ENCODE measurements around the gene UBE2Q1. TPM values are rescaled to one million over a fixed set of nuclear protein-coding genes. Genes with fewer than 3 reads are reported as not detected.
"Not testable (repeated sequence)": the region's sequence is repeated elsewhere in the genome, so short reads cannot be mapped to it uniquely, and the experiment has no call there.

UBE2Q1 gene
- total RNA-seq, 2 donors from 2014 or later: 91.6 to 118 TPM

DNA sequence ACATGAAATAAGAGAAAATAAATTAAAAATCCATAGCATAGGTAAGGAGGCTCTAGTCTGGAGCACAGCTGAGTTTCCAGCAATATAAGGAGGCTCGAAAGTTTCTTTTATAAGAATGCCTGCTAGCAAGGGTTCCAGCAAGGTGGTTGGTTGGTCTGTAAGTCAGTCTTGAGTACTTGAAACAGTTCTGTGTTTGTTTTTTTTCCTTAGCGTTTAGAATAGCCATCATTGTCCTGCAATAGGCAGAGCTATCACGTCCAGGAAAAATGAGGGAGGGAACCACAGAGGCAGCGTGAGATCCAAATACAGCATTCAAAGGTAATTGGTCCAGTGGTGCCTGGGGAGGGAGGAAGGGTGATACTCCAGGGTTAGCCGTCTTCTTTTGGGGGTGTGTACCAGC is 8.4 kb downstream of the UBE2Q1 start:
- Mint-ChIP-seq H3K4me1 (peaks cover 25% of the 10 kb centered on the region), H3K36me3 (ENCODE audit: low read depth) (peaks cover 66% of the 10 kb centered on the region)

GRCh38 chr1:154549202-154549770 is 9.2 kb downstream of the UBE2Q1 start:
- H3K27me3 Mint-ChIP-seq: no peaks in the 10 kb centered on the region
- peaks cover 19% of the 10 kb centered on the region for H3K4me1 Mint-ChIP-seq
- no peaks in the 10 kb centered on the region for H3K9me3 Mint-ChIP-seq
- H3K27ac Mint-ChIP-seq: peak overlapping the region; percentile 34
- H3K4me3 Mint-ChIP-seq: no peak overlapping the region
- H3K36me3 Mint-ChIP-seq (ENCODE audit: low read depth): peaks cover 58% of the 10 kb centered on the region
- ATAC-seq (replicated peaks): no peak

More for the DNA sequence above, 8.4 kb downstream of the UBE2Q1 start:
- Mint-ChIP-seq H3K27me3 (no peaks in the 10 kb centered on the region), H3K9me3 (no peaks in the 10 kb centered on the region), H3K27ac (peak overlapping the region; percentile 32), H3K4me3 (no peak overlapping the region)
- ATAC-seq (replicated peaks): no peak

GRCh38 chr1:154548028-154548427 is 10.4 kb downstream of the UBE2Q1 start:
- Mint-ChIP-seq H3K4me3 (no peak overlapping the region), H3K27ac (peak overlapping the region; percentile 36), H3K36me3 (ENCODE audit: low read depth) (peaks cover 46% of the 10 kb centered on the region), H3K9me3 (no peaks in the 10 kb centered on the region), H3K27me3 (no peaks in the 10 kb centered on the region), H3K4me1 (peaks cover 14% of the 10 kb centered on the region)
- no peak for ATAC-seq (replicated peaks)

GRCh38 chr1:154547105-154547732 is 11.2 kb downstream of the UBE2Q1 start:
- H3K36me3 Mint-ChIP-seq (ENCODE audit: low read depth): peaks cover 38% of the 10 kb centered on the region

DNA sequence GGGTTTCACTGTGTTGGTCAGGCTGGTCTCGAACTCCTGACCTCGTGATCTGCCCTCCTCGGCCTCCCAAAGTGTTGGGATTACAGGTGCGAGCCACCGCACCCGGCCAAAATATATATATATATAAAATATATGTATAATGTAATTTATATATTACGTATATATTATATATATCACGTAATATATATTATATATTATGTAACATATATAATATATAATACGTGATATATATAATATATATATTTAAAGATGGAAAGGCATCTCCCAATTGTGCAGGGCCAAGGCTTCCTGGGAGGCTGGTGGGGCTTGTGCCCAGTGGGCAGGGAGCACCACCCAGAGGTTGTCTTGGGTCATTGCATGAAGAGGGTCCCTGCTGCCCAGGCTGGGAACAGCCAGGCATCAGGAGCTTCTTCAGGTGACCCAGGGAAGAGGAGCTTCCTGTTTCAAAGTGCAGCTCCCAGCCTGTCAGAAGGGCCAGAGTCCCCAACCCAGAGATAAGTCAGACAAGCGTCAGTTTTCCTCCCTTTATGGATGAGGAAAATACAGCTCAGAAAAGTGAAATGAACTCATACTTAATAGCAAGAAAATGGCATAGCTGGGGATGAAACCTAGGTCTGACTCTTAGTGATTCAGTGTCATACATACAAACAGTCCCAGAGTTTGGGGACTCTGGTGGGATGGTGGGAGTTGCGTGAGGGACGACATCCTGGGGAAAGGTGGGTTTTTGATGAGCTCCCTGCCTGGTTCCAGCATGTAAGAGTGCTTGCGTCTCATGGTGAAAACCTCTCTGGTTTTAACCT is 12.0 kb downstream of the UBE2Q1 start:
- Mint-ChIP-seq H3K27ac (no peak overlapping the region), H3K9me3 (no peaks in the 10 kb centered on the region), H3K4me1 (peaks cover 14% of the 10 kb centered on the region), H3K4me3 (no peak overlapping the region), H3K27me3 (no peaks in the 10 kb centered on the region), H3K36me3 (ENCODE audit: low read depth) (peaks cover 30% of the 10 kb centered on the region)
- ATAC-seq (replicated peaks): peak; percentile 94

More at GRCh38 chr1:154547105-154547732, 11.2 kb downstream of the UBE2Q1 start:
- Mint-ChIP-seq H3K9me3 (no peaks in the 10 kb centered on the region), H3K4me3 (no peak overlapping the region), H3K27me3 (no peaks in the 10 kb centered on the region), H3K4me1 (peaks cover 14% of the 10 kb centered on the region), H3K27ac (no peak overlapping the region)
- no peak for ATAC-seq (replicated peaks)

GRCh38 chr1:154541231-154541630 is 17.2 kb downstream of the UBE2Q1 start:
- Mint-ChIP-seq H3K4me3 (no peak overlapping the region), H3K36me3 (ENCODE audit: low read depth) (no peaks in the 10 kb centered on the region), H3K4me1 (no peaks in the 10 kb centered on the region), H3K27ac (no peak overlapping the region), H3K27me3 (peaks cover 14% of the 10 kb centered on the region), H3K9me3 (no peaks in the 10 kb centered on the region)
- ATAC-seq (replicated peaks): no peak

- Mint-ChIP-seq H3K36me3 (ENCODE audit: low read depth) (no peaks in the 10 kb centered on the region), H3K27me3 (peaks cover 15% of the 10 kb centered on the region), H3K4me3 (no peak overlapping the region), H3K9me3 (no peaks in the 10 kb centered on the region), H3K4me1 (no peaks in the 10 kb centered on the region), H3K27ac (no peak overlapping the region)
- ATAC-seq (replicated peaks): no peak
Measured at GRCh38 chr1:154539486-154540483, 18.7 kb downstream of the UBE2Q1 start.

DNA sequence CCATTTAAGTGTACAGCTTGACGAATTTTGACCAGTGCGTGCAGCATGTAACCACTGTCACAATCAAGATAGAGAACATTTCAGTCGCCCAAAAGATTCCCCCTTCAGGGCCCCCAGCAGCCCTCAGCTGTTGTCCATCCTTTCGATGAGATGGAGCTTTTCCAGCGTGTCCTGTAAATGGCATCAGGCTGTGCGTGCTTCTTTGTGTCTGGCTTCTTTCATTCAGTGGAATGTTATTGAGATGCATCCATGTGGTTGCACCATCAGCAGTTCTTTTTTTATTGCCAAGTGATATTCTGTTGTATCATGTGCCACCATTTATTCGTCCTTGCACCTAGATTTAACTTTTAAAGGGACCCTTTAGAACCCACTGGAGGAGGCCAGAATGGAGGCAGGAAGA is 21.9 kb downstream of the UBE2Q1 start:
- Mint-ChIP-seq H3K27ac (no peak overlapping the region), H3K4me3 (no peak overlapping the region), H3K36me3 (ENCODE audit: low read depth) (no peaks in the 10 kb centered on the region), H3K4me1 (no peaks in the 10 kb centered on the region), H3K9me3 (no peaks in the 10 kb centered on the region), H3K27me3 (peaks cover 21% of the 10 kb centered on the region)
- ATAC-seq (replicated peaks): no peak

- no peak for ATAC-seq (replicated peaks)
- H3K36me3 Mint-ChIP-seq (ENCODE audit: low read depth): no peaks in the 10 kb centered on the region
- no peaks in the 10 kb centered on the region for H3K4me1 Mint-ChIP-seq
- H3K27me3 Mint-ChIP-seq: peaks cover 11% of the 10 kb centered on the region
- no peak overlapping the region for H3K4me3 Mint-ChIP-seq
- no peak overlapping the region for H3K27ac Mint-ChIP-seq
- no peaks in the 10 kb centered on the region for H3K9me3 Mint-ChIP-seq
Measured at GRCh38 chr1:154533952-154534844, 24.3 kb downstream of the UBE2Q1 start.

- H3K4me1 Mint-ChIP-seq: not testable (repeated sequence)
Measured at GRCh38 chr1:154531950-154532349, 26.5 kb downstream of the UBE2Q1 start.

GRCh38 chr1:154529308-154529707 is 29.2 kb downstream of the UBE2Q1 start:
- no peak overlapping the region for H3K27ac Mint-ChIP-seq

More at GRCh38 chr1:154531950-154532349, 26.5 kb downstream of the UBE2Q1 start:
- not testable (repeated sequence) for ATAC-seq (replicated peaks); H3K36me3 Mint-ChIP-seq (ENCODE audit: low read depth); H3K27ac Mint-ChIP-seq; H3K4me3 Mint-ChIP-seq; H3K27me3 Mint-ChIP-seq; H3K9me3 Mint-ChIP-seq

GRCh38 chr1:154527192-154527591 is 31.3 kb downstream of the UBE2Q1 start:
- no peak overlapping the region for H3K27ac Mint-ChIP-seq
- no peaks in the 10 kb centered on the region for H3K4me1 Mint-ChIP-seq
- H3K27me3 Mint-ChIP-seq: peaks cover 9% of the 10 kb centered on the region
- no peaks in the 10 kb centered on the region for H3K36me3 Mint-ChIP-seq (ENCODE audit: low read depth)
- no peak overlapping the region for H3K4me3 Mint-ChIP-seq
- ATAC-seq (replicated peaks): no peak
- H3K9me3 Mint-ChIP-seq: no peaks in the 10 kb centered on the region

More at GRCh38 chr1:154529308-154529707, 29.2 kb downstream of the UBE2Q1 start:
- H3K4me1 Mint-ChIP-seq: no peaks in the 10 kb centered on the region
- ATAC-seq (replicated peaks): no peak
- no peak overlapping the region for H3K4me3 Mint-ChIP-seq
- no peaks in the 10 kb centered on the region for H3K36me3 Mint-ChIP-seq (ENCODE audit: low read depth)
- no peaks in the 10 kb centered on the region for H3K9me3 Mint-ChIP-seq
- peaks cover 4% of the 10 kb centered on the region for H3K27me3 Mint-ChIP-seq

- peaks cover 13% of the 10 kb centered on the region for H3K27me3 Mint-ChIP-seq
- no peak overlapping the region for H3K4me3 Mint-ChIP-seq
- H3K9me3 Mint-ChIP-seq: no peaks in the 10 kb centered on the region
- no peaks in the 10 kb centered on the region for H3K4me1 Mint-ChIP-seq
- no peak overlapping the region for H3K27ac Mint-ChIP-seq
- no peaks in the 10 kb centered on the region for H3K36me3 Mint-ChIP-seq (ENCODE audit: low read depth)
- ATAC-seq (replicated peaks): no peak
Measured at GRCh38 chr1:154524881-154525280, 33.6 kb downstream of the UBE2Q1 start.
